Right atrium auricular region (tissue), 2 donors: Measurements from ENCODE around the gene WWOX. TPM values are rescaled to one million over a fixed set of nuclear protein-coding genes. Genes with fewer than 3 reads are reported as not detected.

Source experiments
- DNase-seq: peaks from one replicate; pipeline ENCODE4 v3.0.0-alpha.2; 2019; ENCODE audit warnings: low spot score
- H3K27ac ChIP-seq, 2 donors: fragments of 200-600 bp; sonication (generic); 1 replicate in 1 of 2; 2 replicates in 1 of 2; pipeline ENCODE4 v1.5.1; 2016 to 2019
- H3K27me3 ChIP-seq, 2 donors: fragments of 200-600 bp; sonication (generic); one replicate each; pipeline versions ENCODE4 v1.5.1 to v1.6.0; 2017 to 2019
- H3K36me3 ChIP-seq: fragments of 200-600 bp; sonication (generic); one replicate; pipeline ENCODE4 v1.5.1; 2016
- H3K4me1 ChIP-seq, 2 donors: fragments of 200-600 bp; sonication (generic); one replicate each; pipeline versions ENCODE4 v1.5.1 to v1.6.0; 2017 to 2019
- H3K4me3 ChIP-seq, 2 donors: fragments of 200-600 bp; sonication (generic); 1 replicate in 1 of 2; 2 replicates in 1 of 2; pipeline ENCODE4 v1.5.1; 2017 to 2019; ENCODE audit warnings: mild to moderate bottlenecking in 1 of 2, moderate library complexity in 1 of 2
- H3K9me3 ChIP-seq, 2 donors: fragments of 200-600 bp; sonication (generic); one replicate each; pipeline ENCODE4 v1.5.1; 2019
- CTCF ChIP-seq, 2 donors: fragments of 200-600 bp; sonication (generic); IDR thresholded peaks; one replicate each; pipeline ENCODE4 v1.5.1; 2019; ENCODE audit warnings: antibody characterized with exemption in 2 of 2
- total RNA-seq, 2 donors: library from RNA; depleted of rRNA; stranded (reverse); fragments of >200 nt; gene quantifications; one replicate each; pipeline ENCODE4 v1.1.0, GENCODE V29; 2016

WWOX gene
- total RNA-seq, 2 donors from 2014 or later = 14.8 to 20.8 TPM

- no peaks in the 10 kb centered on the region for H3K27me3 ChIP-seq
- peaks cover 0 to 8% of the 10 kb centered on the region in 2 donors for H3K9me3 ChIP-seq
- no peak overlapping the region for H3K4me3 ChIP-seq
- no peaks in the 10 kb centered on the region for H3K4me1 ChIP-seq
- no peak overlapping the region for H3K27ac ChIP-seq
- TF ChIP-seq CTCF (IDR thresholded peaks at IDR 0.05) = no peak
- DNase-seq = no peak
- no peaks in the 10 kb centered on the region for H3K36me3 ChIP-seq
These were observed 306.4 kb downstream of the WWOX start for GRCh38 chr16:78405833-78406232.

- no peaks in the 10 kb centered on the region for H3K27me3 ChIP-seq
- TF ChIP-seq CTCF (IDR thresholded peaks at IDR 0.05) = no peak
- H3K36me3 ChIP-seq = no peaks in the 10 kb centered on the region
- DNase-seq = no peak
- no peak overlapping the region for H3K4me3 ChIP-seq
- H3K4me1 ChIP-seq = no peaks in the 10 kb centered on the region
- peaks cover 0 to 8% of the 10 kb centered on the region in 2 donors for H3K9me3 ChIP-seq
- no peak overlapping the region for H3K27ac ChIP-seq
These were observed 307.7 kb downstream of the WWOX start for GRCh38 chr16:78407191-78407590.

GRCh38 chr16:78413651-78414050 is 314.2 kb downstream of the WWOX start:
- no peaks in the 10 kb centered on the region for H3K36me3 ChIP-seq
- no peaks in the 10 kb centered on the region for H3K4me1 ChIP-seq
- TF ChIP-seq CTCF (IDR thresholded peaks at IDR 0.05) = no peak
- H3K4me3 ChIP-seq = no peak overlapping the region
- no peak overlapping the region for H3K27ac ChIP-seq
- DNase-seq = no peak
- H3K9me3 ChIP-seq = peaks cover 0 to under 1% of the 10 kb centered on the region in 2 donors
- no peaks in the 10 kb centered on the region for H3K27me3 ChIP-seq

- no peaks in the 10 kb centered on the region for H3K4me1 ChIP-seq
- H3K4me3 ChIP-seq = no peak overlapping the region
- no peak for TF ChIP-seq CTCF (IDR thresholded peaks at IDR 0.05)
- no peaks in the 10 kb centered on the region for H3K27me3 ChIP-seq
- no peaks in the 10 kb centered on the region for H3K36me3 ChIP-seq
- H3K27ac ChIP-seq = no peak overlapping the region
- H3K9me3 ChIP-seq = no peaks in the 10 kb centered on the region
- no peak for DNase-seq
These were observed 315.6 kb downstream of the WWOX start for GRCh38 chr16:78415013-78415412.

GRCh38 chr16:78415669-78416068 is 316.2 kb downstream of the WWOX start:
- no peak for TF ChIP-seq CTCF (IDR thresholded peaks at IDR 0.05)
- no peaks in the 10 kb centered on the region for H3K36me3 ChIP-seq
- no peak for DNase-seq

GRCh38 chr16:78416400-78416799 is 316.9 kb downstream of the WWOX start:
- no peak for TF ChIP-seq CTCF (IDR thresholded peaks at IDR 0.05)
- no peak for DNase-seq
- H3K4me3 ChIP-seq = no peak overlapping the region
- H3K4me1 ChIP-seq = no peaks in the 10 kb centered on the region
- H3K27ac ChIP-seq = no peak overlapping the region
- no peaks in the 10 kb centered on the region for H3K9me3 ChIP-seq
- no peaks in the 10 kb centered on the region for H3K36me3 ChIP-seq
- H3K27me3 ChIP-seq = no peaks in the 10 kb centered on the region

More at GRCh38 chr16:78415669-78416068, 316.2 kb downstream of the WWOX start:
- no peaks in the 10 kb centered on the region for H3K27me3 ChIP-seq
- H3K4me3 ChIP-seq = no peak overlapping the region
- no peak overlapping the region for H3K27ac ChIP-seq
- H3K4me1 ChIP-seq = no peaks in the 10 kb centered on the region
- H3K9me3 ChIP-seq = no peaks in the 10 kb centered on the region
